Putamen (tissue), 1 donor: ENCODE measurements around the gene UBE3D.
"Not testable (repeated sequence)": the region's sequence is repeated elsewhere in the genome, so short reads cannot be mapped to it uniquely, and the experiment has no call there.

Source experiments
- DNase-seq: peaks from one replicate; pipeline ENCODE4 v3.0.0-alpha.2; 2016; ENCODE audit warnings: low spot score

Gene UBE3D

DNA sequence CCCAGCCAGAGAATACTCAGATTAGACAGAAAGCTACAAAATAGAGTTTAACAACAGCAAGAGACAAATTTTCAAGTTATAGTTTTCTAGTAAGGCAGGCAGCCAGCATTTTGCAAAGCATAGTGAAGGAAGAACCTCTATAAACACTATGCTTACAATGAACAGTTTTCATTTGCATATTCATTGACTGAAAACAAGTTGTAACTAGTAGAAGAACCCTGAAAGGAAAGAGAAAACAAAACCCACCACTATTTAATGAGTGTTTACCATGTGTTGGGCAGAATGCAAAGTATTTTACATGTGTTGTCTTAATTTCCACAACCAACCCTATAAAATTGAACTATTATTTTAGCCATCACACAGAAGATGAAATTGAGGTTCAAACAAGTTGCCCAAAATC lies 196.1 kb downstream of the UBE3D start:
- no peak for DNase-seq

DNA sequence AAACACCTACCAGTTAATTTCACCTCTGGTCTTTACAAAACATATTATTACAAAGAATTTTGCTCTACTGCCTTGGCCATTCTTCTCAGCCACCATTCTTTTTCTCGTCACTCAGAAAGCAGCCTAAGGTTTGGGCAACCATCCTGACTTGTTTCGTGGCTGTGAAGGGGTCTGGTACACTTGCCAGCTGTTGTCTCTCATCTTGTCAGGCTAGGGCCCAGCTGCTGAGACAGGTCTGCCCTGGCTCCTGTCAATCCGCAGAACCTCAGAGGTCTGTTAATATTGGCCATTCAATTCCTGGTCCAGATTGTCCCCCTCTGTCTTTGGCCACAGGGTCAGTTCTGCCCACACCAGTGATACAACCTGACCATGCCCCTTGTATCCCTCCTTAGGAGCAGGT lies 197.7 kb downstream of the UBE3D start:
- DNase-seq, result no peak

DNA sequence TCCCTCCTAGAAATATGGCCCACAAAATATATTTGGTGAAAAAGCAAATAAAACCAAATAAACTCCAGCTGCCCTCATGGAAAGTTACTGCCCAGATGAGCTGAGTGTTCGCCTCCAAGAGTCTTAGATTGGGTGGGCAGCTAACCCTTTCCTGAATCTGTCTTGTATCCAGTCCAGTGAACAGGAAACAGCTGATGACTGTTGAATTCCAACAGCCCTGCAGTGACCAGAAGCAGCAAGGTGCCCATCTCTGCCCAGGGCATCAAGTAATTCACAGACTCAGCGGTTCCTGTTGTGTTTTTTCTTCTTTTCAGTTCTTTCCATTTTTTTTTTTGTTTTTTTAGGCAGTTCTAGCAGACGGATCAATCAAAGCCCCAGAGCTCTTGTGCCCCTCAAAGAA lies 199.2 kb downstream of the UBE3D start:
- DNase-seq, result no peak

DNA sequence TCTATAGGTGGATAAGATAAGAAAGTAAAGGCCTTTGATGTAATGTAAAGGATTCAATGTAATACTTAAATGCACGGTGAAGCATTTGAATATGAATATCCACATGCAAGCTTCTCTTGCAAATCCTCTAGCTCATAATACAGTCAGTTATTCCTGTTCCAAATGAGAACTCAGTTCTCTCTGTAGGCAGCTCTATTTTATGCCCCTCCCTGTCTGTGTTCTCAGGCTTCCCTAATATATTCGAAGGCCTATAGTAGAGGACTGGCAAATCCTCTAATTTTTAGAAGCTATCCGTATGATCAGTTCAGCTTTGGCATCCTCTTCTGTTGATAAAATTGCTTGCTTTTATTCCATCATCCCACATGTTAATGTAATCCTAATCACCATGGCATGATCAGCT lies 200.2 kb downstream of the UBE3D start:
- no peak for DNase-seq

DNA sequence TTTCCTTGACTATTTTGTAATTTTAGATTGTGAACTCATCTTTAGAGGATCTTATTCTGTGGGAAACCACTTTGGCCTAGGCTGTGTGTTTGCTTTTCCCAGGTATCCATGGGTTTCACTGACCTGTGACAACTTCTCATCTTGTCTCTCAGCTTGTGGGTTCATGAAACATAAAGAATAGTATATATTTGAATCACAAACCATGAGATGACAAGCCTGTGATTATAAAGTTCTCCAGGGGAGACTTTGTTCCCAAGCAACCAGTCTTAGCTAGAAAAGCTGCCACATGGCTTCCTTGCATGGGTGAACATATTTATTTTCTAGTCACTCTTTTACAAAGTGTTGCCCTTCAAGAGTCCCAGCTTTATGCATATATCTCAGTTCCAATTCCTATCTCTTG lies 201.9 kb downstream of the UBE3D start:
- no peak for DNase-seq

DNA sequence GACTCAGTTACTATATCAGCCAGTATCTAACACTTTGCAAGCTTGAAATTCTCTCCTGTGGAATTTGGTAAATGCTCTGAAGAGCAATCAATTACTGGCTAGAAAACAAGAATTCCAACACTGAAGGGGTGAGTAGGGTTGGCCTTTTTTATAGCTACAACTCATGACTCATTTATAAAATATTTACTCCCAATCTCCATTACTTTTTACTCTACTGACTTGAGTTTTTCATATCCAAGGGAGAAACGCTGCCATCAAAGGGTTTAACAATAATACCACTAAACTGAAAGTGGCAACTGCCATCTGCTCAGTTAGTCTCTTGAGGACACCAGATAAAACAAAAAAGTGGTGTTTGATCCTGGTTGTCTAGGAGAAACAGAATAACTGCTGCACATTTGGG lies 203.1 kb downstream of the UBE3D start:
- no peak for DNase-seq

DNA sequence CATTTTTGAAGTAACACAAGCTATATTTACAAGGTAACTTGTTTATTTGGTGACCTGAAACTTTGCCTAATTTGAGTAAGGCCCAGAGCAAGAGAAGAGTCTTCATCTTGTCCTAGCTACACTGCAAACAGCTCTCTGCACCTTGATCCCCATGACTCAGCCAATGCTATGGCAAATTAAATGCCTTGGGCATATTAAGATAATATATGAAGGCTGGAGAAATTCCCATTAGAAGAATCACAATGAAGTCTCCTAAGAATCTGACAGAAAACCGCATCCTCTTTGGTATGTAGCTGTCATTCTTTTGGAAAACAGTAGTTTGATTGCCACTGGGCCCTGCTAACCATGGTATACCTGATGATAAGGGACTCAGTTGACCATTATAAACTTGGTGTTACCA lies 204.5 kb downstream of the UBE3D start:
- DNase-seq, result no peak

DNA sequence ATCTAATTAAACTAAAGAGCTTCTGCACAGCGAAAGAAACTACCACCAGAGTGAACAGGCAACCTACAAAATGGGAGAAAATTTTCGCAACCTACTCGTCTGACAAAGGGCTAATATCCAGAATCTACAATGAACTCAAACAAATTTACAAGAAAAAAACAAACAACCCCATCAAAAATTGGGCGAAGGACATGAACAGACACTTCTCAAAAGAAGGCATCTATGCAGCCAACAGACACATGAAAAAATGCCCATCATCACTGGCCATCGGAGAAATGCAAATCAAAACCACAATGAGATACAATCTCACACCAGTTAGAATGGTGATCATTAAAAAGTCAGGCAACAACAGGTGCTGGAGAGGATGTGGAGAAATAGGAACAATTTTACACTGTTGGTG lies 209.6 kb downstream of the UBE3D start:
- not testable (repeated sequence) for DNase-seq

DNA sequence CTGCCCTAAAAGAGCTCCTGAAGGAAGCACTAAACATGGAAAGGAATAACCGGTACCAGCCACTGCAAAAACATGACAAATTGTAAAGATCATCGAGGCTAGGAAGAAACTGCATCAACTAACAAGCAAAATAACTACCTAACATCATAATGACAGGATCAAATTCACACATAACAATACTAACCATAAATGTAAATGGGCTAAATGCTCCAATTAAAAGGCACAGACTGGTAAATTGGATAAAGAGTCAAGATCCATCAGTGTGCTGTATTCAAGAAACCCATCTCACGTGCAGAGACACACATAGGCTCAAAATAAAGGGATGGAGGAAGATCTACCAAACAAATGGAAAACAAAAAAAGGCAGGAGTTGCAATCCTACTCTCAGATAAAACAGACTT lies 212.7 kb downstream of the UBE3D start:
- not testable (repeated sequence) for DNase-seq

DNA sequence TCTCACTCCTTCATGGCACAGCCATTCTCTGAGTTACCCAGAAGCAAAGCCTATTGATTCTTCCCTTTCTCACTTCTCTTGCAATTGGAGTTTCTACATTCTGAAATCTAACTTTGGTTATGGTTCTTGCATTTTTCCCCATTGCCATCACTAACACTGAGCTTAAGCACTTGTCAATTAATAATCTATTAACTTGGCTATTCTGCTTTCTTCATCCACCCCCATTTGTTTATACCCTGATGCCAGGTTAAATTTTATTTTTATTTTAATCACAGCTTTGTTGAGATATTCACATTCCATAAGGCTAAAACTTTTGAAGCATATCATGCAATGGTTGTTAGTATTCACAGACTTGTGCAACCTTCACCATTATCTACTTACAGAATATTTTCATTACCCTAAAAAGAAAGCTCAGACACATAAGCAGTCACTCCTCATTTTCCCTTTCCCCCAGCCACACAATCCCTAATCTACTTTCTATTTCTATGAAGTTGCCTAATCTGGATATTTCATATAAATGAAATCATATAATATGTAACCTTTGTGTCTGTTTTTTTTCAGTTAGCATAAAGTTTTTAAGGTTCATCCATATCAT lies 222.3 kb downstream of the UBE3D start:
- DNase-seq, result no peak

DNA sequence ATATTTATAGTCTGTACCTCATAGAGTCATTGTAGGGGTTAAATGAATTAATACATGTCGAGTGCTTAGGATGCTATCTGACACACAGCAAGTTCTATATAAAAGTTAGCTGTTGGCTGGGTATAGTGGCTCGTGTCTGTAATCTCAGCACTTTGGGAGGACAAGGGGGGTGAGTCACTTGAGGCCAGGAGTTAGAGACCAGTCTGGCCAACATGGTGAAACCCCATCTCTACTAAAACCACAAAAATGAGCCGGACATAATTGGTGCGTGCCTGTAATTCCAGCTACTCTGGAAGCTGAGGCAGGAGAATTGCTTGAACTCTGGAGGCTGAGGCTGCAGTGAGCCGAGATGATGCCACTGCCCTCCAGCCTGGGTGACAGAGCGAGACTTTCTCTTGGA lies 222.9 kb downstream of the UBE3D start:
- no peak for DNase-seq
